HL-60 (cell line): ENCODE results near the gene CYP4A22.

ENCODE experiments used
- DNase-seq, 2 experiments: peaks; one replicate each; pipeline ENCODE4 v3.0.0-alpha.2; 2010 to 2020; ENCODE audit warnings: low read depth in 1 of 2, low spot score in 1 of 2
- H3K27ac ChIP-seq: fragments of 250-450 bp; sonication (Bioruptor Pico); replicated peaks from 2 replicates; pipeline ENCODE4 v1.5.1; 2020; ENCODE audit warnings: mild to moderate bottlenecking, moderate library complexity
- H3K27me3 ChIP-seq: fragments of 250-450 bp; sonication (Bioruptor Pico); 2 replicates; pipeline ENCODE4 v1.5.1; 2021; ENCODE audit warnings: mild to moderate bottlenecking, moderate library complexity; ENCODE audit not compliant: insufficient read depth, poor library complexity, severe bottlenecking
- H3K4me3 ChIP-seq: replicated peaks from 2 replicates; pipeline ENCODE4 v1.5.1; 2011; ENCODE audit warnings: mild to moderate bottlenecking, control low read depth, low read length; ENCODE audit not compliant: insufficient read depth
- CTCF ChIP-seq: IDR thresholded peaks from one replicate; pipeline ENCODE4 v1.5.1; 2011; ENCODE audit warnings: low read length, control low read depth, inconsistent platforms; ENCODE audit not compliant: insufficient read depth
- GABPA ChIP-seq: IDR thresholded peaks from 2 replicates; pipeline ENCODE4 v1.6.1; 2012; ENCODE audit warnings: low read depth
- POLR2AphosphoS5 ChIP-seq: IDR thresholded peaks from 2 replicates; pipeline ENCODE4 v1.6.1; 2012; ENCODE audit warnings: low read depth
- SPI1 ChIP-seq: IDR thresholded peaks from 2 replicates; pipeline ENCODE4 v1.6.1; 2012; ENCODE audit warnings: low read depth, mild to moderate bottlenecking, borderline replicate concordance
- TF ChIP-seq, protein P1 (sequence below): IDR thresholded peaks from 2 replicates; pipeline ENCODE4 v1.6.1; 2012; ENCODE audit warnings: low read depth; ENCODE audit not compliant: insufficient replicate concordance

The CYP4A22 gene

DNA sequence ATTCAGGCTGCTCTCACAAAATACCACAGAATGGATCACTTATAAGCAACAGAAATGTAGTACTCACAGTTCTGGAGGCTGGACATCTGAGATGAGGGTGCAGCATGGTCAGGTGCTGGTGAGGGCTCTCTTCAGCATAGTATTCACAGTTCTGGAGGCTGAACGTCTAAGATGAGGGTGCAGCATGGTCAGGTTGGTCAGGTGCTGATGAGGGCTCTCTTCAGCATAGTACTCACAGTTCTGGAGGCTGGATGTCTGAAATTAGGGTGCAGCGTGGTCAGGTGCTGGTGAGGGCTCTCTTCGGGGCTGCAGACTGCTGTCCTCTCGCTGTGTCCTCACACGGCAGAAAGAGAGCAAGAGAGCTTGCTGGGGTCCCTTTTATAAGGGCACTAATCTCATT lies 35.5 kb downstream of the CYP4A22 start:
- Histone ChIP-seq H3K4me3 (no peak overlapping the region), H3K27me3 (no peaks in the 10 kb centered on the region)
- TF ChIP-seq POLR2AphosphoS5 (no peak), CTCF (no peak), SPI1 (no peak), GABPA (no peak)
- TF ChIP-seq, protein P1, sequence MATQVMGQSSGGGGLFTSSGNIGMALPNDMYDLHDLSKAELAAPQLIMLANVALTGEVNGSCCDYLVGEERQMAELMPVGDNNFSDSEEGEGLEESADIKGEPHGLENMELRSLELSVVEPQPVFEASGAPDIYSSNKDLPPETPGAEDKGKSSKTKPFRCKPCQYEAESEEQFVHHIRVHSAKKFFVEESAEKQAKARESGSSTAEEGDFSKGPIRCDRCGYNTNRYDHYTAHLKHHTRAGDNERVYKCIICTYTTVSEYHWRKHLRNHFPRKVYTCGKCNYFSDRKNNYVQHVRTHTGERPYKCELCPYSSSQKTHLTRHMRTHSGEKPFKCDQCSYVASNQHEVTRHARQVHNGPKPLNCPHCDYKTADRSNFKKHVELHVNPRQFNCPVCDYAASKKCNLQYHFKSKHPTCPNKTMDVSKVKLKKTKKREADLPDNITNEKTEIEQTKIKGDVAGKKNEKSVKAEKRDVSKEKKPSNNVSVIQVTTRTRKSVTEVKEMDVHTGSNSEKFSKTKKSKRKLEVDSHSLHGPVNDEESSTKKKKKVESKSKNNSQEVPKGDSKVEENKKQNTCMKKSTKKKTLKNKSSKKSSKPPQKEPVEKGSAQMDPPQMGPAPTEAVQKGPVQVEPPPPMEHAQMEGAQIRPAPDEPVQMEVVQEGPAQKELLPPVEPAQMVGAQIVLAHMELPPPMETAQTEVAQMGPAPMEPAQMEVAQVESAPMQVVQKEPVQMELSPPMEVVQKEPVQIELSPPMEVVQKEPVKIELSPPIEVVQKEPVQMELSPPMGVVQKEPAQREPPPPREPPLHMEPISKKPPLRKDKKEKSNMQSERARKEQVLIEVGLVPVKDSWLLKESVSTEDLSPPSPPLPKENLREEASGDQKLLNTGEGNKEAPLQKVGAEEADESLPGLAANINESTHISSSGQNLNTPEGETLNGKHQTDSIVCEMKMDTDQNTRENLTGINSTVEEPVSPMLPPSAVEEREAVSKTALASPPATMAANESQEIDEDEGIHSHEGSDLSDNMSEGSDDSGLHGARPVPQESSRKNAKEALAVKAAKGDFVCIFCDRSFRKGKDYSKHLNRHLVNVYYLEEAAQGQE, result no peak

DNA sequence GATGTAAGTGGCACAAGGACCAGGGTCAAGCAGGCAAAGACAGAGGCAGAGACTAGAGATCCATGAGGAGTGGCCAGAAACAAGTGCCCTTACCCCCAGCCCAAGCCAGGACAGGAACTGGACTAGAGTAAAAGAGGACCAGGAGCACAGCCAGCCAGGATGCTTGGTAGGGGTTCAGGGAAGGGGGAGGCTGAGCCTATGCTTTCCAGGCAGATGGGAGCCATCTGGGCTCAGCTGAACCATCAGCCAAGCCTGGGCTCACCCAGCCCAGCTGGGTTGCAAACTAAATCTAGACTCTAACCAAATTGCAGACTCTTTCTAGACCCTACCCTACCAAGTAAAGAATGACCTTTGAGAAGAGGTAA lies 37.4 kb downstream of the CYP4A22 start:
- TF ChIP-seq GABPA (no peak), POLR2AphosphoS5 (no peak), CTCF (no peak), SPI1 (no peak)
- TF ChIP-seq, protein P1, result no peak
- no peak overlapping the region for H3K27ac ChIP-seq
- no peak for DNase-seq
- no peak overlapping the region for H3K4me3 ChIP-seq
- H3K27me3 ChIP-seq, result no peaks in the 10 kb centered on the region

More for the DNA sequence above, 35.5 kb downstream of the CYP4A22 start:
- no peak for DNase-seq
- H3K27ac ChIP-seq, result no peak overlapping the region

DNA sequence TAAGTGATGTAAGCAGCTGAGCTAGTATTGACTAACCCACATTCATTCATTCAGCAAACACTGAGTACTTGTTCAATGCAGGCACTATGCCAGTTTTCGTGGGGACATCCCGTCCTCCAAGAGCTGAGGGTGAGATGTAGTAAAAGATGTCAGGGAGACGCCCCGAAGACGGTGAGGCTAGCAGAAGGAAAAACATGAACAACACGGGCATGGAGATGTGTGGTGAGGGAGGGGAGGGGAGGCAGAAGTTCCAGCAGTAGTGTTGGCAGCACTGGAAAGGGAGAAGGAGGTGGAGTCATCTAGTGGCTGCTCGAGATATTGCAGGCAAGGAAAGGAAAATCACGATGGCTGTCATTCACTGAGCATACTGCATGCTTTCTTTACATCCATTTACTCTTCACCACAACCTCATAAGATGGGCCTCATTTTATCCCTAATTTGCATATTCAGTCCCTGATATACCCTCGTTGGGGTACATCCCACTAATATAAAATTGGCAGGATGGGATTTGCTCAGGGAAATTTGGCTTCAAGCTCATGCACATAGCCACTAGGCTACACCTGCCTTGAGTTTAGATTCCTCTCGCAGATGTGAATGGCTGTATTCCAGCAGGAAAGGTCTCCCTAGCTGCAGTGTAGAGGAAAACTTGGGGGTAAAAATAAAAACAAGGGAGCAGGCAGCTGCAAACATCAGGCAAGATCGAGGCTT lies 38.1 kb downstream of the CYP4A22 start:
- DNase-seq, result peak; percentile 32 to 59
- Histone ChIP-seq H3K4me3 (no peak overlapping the region), H3K27ac (no peak overlapping the region), H3K27me3 (no peaks in the 10 kb centered on the region)
- no peak for TF ChIP-seq GABPA
- TF ChIP-seq CTCF, result peak; percentile 99

DNA sequence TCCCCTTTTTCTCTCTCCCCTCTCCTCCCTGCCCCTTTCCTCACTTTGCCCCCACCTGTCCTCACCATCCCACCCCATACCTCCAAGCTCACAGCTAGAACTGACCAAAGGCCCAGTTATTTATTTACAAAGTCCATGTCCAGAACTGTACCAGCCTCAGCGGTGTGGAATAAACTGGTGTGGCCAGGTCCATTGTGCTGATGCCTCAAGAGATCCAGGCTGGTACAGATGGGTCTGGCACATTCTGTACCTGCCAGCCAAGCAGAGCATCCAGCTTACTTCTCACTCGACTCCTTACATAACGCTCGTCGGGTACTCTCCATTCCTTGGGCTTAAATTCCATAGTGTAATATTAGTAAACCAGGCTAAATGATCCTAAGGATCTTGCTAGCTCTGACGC lies 40.8 kb downstream of the CYP4A22 start:
- Histone ChIP-seq H3K4me3 (no peak overlapping the region), H3K27ac (no peak overlapping the region), H3K27me3 (no peaks in the 10 kb centered on the region)
- TF ChIP-seq GABPA, result no peak
- TF ChIP-seq, protein P1, result no peak
- TF ChIP-seq CTCF, result no peak
- TF ChIP-seq SPI1, result no peak
- no peak for TF ChIP-seq POLR2AphosphoS5
- DNase-seq, result no peak
